GM21576 (cell line): Measurements from ENCODE around the gene TUBA3D.
"Not testable (repeated sequence)": the region's sequence is repeated elsewhere in the genome, so short reads cannot be mapped to it uniquely, and the experiment has no call there.

Experiments used
- ATAC-seq: cut with Tn5 transposase; IDR thresholded peaks from one replicate; pipeline ENCODE4 v1.9.1; 2021; ENCODE audit warnings: mild to moderate bottlenecking, moderate library complexity; ENCODE audit not compliant: unreplicated experiment

TUBA3D gene

GRCh38 chr2:131475831-131476230 is at the start of gene TUBA3D:
Gene TUBA3D, plus strand, starts transcription at chr2:131476119. Its CDS starts 81 bp downstream, at chr2:131476200.
- ATAC-seq: no peak

GRCh38 chr2:131426727-131427126 is 49.2 kb upstream of the TUBA3D start:
- ATAC-seq: no peak

- no peak for ATAC-seq
These were observed 44.6 kb upstream of the TUBA3D start for GRCh38 chr2:131431336-131431735.

- ATAC-seq: peak; percentile 85
These were observed 35.0 kb upstream of the TUBA3D start for GRCh38 chr2:131440742-131441468.

- ATAC-seq: not testable (repeated sequence)
These were observed 31.0 kb upstream of the TUBA3D start for GRCh38 chr2:131444736-131445514.

GRCh38 chr2:131445515-131445797 is 30.5 kb upstream of the TUBA3D start:
- not testable (repeated sequence) for ATAC-seq

- no peak for ATAC-seq
These were observed 30.0 kb upstream of the TUBA3D start for GRCh38 chr2:131445896-131446295.

GRCh38 chr2:131447981-131448380 is 27.9 kb upstream of the TUBA3D start:
- ATAC-seq: not testable (repeated sequence)

GRCh38 chr2:131451265-131451949 is 24.5 kb upstream of the TUBA3D start:
- peak; percentile 87 for ATAC-seq

- ATAC-seq: not testable (repeated sequence)
These were observed 21.0 kb upstream of the TUBA3D start for GRCh38 chr2:131454914-131455313.

GRCh38 chr2:131467722-131468121 is 8.2 kb upstream of the TUBA3D start:
- not testable (repeated sequence) for ATAC-seq

- not testable (repeated sequence) for ATAC-seq
These were observed 5.0 kb upstream of the TUBA3D start for GRCh38 chr2:131470944-131471343.

- not testable (repeated sequence) for ATAC-seq
These were observed 4.3 kb upstream of the TUBA3D start for GRCh38 chr2:131471624-131472023.

GRCh38 chr2:131473266-131473665 is 2.7 kb upstream of the TUBA3D start:
- not testable (repeated sequence) for ATAC-seq

- ATAC-seq: not testable (repeated sequence)
These were observed 444 bp downstream of the TUBA3D start for GRCh38 chr2:131476363-131476762.

GRCh38 chr2:131477227-131477626 is 1.3 kb downstream of the TUBA3D start:
- not testable (repeated sequence) for ATAC-seq

GRCh38 chr2:131478074-131478849 is 2.3 kb downstream of the TUBA3D start:
- not testable (repeated sequence) for ATAC-seq

GRCh38 chr2:131478850-131479461 is 3.0 kb downstream of the TUBA3D start:
- ATAC-seq: not testable (repeated sequence)

- ATAC-seq: not testable (repeated sequence)
These were observed 4.4 kb downstream of the TUBA3D start for GRCh38 chr2:131480351-131480750.

- ATAC-seq: not testable (repeated sequence)
These were observed 6.7 kb downstream of the TUBA3D start for GRCh38 chr2:131482506-131483155.
